IMR-90 (cell line): ENCODE results near the gene WDR5.

Experiments
- CTCF ChIP-seq: conservative IDR thresholded peaks from 2 replicates; pipeline ENCODE4 v1.5.1; 2012; ENCODE audit warnings: mild to moderate bottlenecking, low read depth, low read length, improper control_type of control experiment
- POLR2A ChIP-seq: IDR thresholded peaks from 2 replicates; pipeline ENCODE4 v1.6.1; 2012; ENCODE audit warnings: mild to moderate bottlenecking, low read depth, low read length
- RAD21 ChIP-seq: IDR thresholded peaks from 2 replicates; pipeline ENCODE4 v1.6.1; 2012; ENCODE audit warnings: low read length, improper control_type of control experiment

- TF ChIP-seq CTCF (no peak), POLR2A (no peak), RAD21 (no peak)
Observed at GRCh38 chr9:134100040-134100439, 35.8 kb upstream of the WDR5 start.
